GM21723 (cell line): ENCODE data around the gene UNC45B.
A peak's percentile ranks its signal among the peaks of the same experiment; 100 is the strongest.
"Not testable (repeated sequence)": the region's sequence is repeated elsewhere in the genome, so short reads cannot be mapped to it uniquely, and the experiment has no call there.

Experiments used
- ATAC-seq: cut with Tn5 transposase; IDR thresholded peaks from one replicate; pipeline ENCODE4 v1.9.1; 2021; ENCODE audit warnings: mild to moderate bottlenecking, moderate library complexity; ENCODE audit not compliant: unreplicated experiment

Gene UNC45B

GRCh38 chr17:35147375-35147905, at the start of gene UNC45B:
Gene UNC45B (plus strand): TSS chr17:35147817. CDS start chr17:35148264, 447 bp downstream.
- no peak for ATAC-seq

- no peak for ATAC-seq
Measured at GRCh38 chr17:35099908-35100307, 47.7 kb upstream of the UNC45B start.

- ATAC-seq, result no peak
Measured at GRCh38 chr17:35101036-35101435, 46.6 kb upstream of the UNC45B start.

GRCh38 chr17:35101725-35102124, 45.9 kb upstream of the UNC45B start:
- no peak for ATAC-seq

GRCh38 chr17:35103271-35103670, 44.3 kb upstream of the UNC45B start:
- no peak for ATAC-seq

- ATAC-seq, result no peak
Measured at GRCh38 chr17:35104844-35105450, 42.7 kb upstream of the UNC45B start.

GRCh38 chr17:35110791-35111190, 36.8 kb upstream of the UNC45B start:
- not testable (repeated sequence) for ATAC-seq

- ATAC-seq, result no peak
Measured at GRCh38 chr17:35116845-35117244, 30.8 kb upstream of the UNC45B start.

- no peak for ATAC-seq
Measured at GRCh38 chr17:35117984-35118383, 29.6 kb upstream of the UNC45B start.

- ATAC-seq, result peak; percentile 80
Measured at GRCh38 chr17:35119370-35120165, 28.0 kb upstream of the UNC45B start, which contains the start of gene RAD51D. Gene RAD51D (minus strand): TSS chr17:35119860. CDS start chr17:35119613, 247 bp downstream.

GRCh38 chr17:35121315-35121714, 26.3 kb upstream of the UNC45B start, which contains the start of gene FNDC8:
Gene FNDC8 (plus strand): TSS chr17:35121615. CDS start chr17:35121694, 79 bp downstream.
- no peak for ATAC-seq

GRCh38 chr17:35127751-35128514, 19.7 kb upstream of the UNC45B start:
- no peak for ATAC-seq

- ATAC-seq, result no peak
Measured at GRCh38 chr17:35129154-35129972, 18.3 kb upstream of the UNC45B start.

- no peak for ATAC-seq
Measured at GRCh38 chr17:35129973-35130351, 17.7 kb upstream of the UNC45B start.

GRCh38 chr17:35130392-35130791, 17.2 kb upstream of the UNC45B start:
- no peak for ATAC-seq

GRCh38 chr17:35132099-35132498, 15.5 kb upstream of the UNC45B start:
- no peak for ATAC-seq

- ATAC-seq, result no peak
Measured at GRCh38 chr17:35132816-35133550, 14.6 kb upstream of the UNC45B start.

- ATAC-seq, result no peak
Measured at GRCh38 chr17:35135322-35135721, 12.3 kb upstream of the UNC45B start.

GRCh38 chr17:35138218-35138617, 9.4 kb upstream of the UNC45B start:
- ATAC-seq, result no peak
